NCI-H2196 treated with DMSO at 0.1 percent for 48 hours (cell line): ENCODE measurements around the gene POLDIP2.
A peak's percentile ranks its signal among the peaks of the same experiment; 100 is the strongest.

Source experiments
- DNase-seq: peaks from one replicate; lab custom pipeline; 2025; ENCODE audit not compliant: unreplicated experiment; lab: John Stamatoyannopoulos, UW

POLDIP2 gene

DNA sequence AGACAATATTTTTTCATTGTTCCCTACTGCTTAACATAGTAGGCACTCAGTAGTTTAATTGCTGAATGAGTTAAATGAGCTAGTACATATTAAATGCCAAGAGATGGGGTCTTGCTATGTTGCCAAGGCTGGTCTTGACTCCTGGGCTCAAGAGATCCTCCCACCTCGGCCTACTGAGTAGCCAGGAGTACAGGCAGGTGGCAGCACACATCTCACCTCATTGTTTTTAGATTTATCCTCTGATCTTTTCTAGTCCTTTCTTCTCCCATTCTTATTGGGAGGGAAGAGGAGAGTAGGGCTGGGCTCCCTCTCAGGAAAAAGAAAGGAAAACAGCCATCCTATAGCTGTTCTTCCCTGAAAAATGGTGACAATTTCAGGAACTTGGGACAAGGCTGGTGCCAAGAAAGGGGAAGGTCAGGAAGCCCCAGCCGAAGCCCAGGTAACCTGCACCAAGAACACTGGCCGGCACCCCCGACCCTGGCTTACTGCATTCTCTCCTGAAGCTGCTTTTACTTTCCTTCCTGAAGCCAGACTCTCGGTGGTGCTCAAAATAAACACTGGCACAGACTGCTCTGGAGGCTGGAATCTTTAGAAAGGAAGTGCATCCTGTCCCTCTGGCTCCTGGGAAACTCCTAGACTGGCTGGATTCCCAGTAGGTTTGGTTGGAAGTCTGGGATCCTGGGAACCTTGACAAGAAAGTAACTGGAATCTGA, 19.1 kb downstream of the POLDIP2 start:
- no peak for DNase-seq

DNA sequence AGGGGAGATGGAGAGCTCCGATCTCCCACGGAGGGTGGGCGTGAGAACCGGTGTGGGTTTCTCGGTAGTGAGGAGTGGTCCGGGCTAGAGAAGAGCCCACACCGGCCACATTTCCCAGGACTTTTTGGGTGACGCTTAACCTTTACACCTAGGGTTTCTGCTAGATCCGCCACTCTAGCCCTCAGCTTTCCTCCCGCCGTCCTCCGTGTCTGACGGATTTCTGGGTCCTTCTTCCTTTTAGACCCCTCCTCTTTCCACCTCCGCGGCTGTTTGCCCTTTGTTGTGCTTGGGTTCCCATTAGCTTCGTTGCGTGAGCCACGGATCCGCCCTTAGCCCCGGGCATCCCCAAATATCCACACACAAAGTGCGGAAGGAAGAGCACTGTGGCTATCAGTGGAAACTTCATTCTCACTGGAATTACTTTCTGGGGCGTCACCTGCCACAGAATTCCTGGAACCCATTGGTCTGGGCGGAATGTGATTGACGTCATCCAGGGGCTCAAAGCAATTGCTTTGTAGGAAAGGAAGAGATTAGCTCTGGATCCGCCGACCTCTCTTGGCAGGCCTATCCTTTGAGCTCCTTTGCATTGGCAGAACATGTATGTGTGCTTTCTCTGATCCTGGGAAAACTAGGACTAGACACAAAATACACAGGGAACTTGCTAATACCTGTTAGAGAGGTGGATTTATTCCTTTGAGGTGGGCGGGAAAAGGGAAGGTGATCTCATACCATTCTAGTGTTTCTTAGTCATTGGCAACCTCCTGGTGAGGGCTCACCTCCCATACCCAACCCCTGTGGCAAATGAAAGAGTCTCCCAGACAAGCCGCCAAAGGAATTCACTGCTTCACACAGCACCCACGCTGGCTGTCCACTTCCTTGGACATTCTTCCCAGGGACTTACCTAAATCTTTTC, 21.1 kb downstream of the POLDIP2 start:
- no peak for DNase-seq

DNA sequence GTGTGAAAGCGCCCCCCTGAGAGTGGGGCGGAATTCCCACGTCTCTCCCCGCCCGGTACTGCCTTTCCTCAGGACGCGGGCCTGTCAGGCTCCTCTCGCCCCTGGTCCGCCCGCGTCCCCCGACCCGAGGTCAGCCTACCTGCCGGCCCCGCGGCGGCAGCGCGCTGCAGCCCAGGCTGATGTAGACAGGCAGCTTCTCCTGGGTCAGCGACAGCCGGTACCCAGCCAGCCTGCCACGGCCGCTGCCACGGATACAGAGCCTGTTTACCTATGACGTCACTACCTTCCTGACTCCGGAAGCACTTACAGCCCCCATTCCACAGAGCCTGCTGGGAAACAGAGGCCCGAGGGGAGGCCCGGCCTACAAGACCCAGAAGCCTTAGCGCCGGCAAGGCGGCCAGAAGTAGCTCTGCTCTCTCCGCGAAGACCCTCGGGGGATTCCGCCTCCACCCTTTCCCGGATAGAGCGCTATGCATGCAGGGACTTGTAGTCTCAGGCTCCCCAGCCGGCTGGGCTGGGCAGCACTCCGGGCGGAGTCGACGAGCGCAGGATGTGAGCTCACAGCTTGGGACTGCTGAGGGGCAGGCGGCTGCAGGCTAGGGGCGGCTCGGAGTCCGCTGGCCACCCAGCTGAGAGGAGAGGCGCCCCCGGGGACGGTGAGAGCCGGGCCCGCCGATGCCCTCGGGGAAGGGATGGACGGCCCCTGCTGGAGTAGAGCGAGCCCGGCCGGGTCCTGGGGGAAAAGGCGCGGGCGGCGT, 21.9 kb downstream of the POLDIP2 start, which contains the start of the genes IFT20 and TNFAIP1:
Gene IFT20 (minus strand): TSS at position 272 of the 758 bp plus-strand sequence. CDS start 3,487 bp downstream, outside the sequence.
Gene TNFAIP1 (plus strand): TSS at position 561 of the 758 bp plus-strand sequence. CDS start 3,761 bp downstream, outside the sequence.
- DNase-seq = peak; percentile 89

DNA sequence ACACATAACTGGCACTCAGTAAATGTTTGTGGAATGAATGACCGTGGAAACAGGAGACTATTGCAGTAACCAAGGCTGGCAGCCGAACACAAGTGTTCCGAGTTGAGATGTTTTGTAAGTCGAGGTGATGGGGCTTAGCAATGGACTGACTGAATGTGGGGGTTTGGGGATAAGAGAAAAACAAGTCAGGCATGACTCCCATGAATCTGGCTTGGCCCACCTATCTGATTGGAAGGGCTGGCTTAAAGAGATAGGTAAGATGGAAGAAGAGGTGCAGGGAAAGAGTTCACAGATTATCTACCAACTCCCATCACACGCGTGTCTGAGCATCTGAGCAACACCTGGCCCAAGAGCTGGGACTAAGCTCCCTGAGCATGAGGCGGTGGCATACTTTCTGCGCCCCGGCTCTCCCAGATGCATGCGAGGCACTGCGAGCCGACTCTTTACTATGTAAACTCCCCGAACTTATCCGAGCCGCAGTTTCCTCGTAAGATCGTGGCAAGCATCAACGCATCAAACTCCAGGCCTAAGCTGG, 22.6 kb downstream of the POLDIP2 start:
- no peak for DNase-seq

DNA sequence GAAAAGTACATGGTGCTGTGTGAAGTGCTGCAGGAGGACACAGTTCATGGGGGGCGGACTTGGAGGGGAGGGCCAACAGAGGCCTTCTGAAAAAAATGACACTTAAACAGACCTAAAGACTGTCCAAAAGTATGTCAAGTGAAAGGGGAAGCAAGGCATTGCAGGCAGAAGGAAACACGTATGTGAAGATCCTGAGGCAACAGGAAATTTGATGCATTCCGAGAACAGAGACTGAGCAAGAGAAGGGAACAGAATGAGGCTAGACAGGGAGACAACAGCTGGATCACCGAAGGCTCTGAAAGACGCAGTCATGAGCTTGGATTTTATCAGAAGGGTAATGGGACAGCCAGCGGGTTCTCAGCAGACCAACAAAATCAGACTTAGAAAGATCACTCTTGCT, 23.2 kb downstream of the POLDIP2 start:
- no peak for DNase-seq

DNA sequence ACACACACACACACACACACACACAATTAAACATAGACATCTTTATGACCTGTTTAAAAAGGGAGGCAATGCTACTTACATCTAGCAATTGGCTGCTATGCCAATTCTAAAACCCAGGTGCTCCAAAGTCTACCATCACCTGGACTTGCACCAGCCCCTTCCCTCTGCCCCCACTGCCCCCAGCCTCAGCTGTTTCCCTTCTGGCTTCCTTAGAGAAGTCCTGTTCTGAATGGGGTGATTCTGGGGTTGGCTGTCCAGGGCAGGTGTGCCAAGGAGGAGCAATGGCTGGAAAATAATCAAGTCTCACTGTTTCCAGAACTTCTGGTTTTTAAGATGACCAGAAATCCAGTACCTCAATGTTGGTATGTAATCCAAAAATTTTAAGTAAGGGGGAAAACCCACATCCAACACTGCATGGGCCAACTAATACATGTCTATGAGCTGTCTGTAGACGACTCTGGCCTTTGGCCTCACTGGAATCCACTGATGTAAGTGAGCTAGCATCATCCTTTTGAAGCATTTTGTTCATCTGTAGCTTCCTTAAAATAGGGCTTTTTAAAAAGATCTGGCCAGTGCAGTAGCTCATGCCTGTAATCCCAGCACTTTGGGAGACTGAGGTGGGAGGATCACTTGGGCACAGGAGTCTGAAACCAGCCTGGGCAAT, 24.1 kb downstream of the POLDIP2 start:
- DNase-seq = no peak

DNA sequence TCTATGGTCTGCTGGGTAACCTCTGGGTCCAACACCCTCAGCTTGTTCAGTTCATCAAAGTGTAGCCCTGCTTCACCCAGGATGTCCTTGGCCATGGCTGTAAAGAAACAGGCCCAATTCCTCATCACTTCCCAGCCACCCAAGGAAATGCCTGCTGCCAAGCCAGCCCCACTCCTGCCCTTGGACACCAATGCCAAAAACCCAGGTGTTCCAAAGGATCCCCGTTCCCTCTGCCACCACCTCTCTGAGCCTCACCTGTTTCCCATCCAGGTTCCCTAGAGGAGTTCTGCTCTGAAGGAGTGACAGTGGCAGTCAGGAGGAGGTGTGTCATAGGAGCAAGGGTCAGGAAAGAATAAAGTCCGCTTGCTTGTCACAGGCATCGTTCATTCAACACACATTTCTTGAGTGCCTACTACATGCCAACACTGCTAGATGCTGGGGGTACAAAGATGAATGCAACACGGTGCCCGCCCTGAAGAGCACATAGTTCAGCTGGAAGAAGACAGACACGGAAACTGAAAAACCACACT, 25.4 kb downstream of the POLDIP2 start:
- no peak for DNase-seq

DNA sequence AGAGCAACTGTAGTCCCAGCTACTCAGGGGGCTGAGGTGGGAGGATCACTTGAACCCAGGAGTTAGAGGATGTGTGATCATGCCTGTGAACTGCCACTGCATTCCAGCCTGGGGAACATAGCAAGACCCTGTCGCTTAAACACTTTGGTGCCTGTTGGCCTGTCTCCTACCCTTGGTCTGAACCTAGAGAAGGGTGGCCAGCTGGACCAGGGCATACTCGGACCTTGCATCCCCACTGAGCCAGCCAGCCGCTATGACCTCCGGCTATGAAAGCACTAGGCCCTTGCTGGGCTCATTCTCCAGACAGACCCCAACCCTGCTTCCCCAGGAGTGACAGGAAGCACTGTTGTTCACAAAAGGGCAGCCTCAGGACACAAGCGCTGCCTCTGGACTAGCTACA, 26.7 kb downstream of the POLDIP2 start:
- no peak for DNase-seq

DNA sequence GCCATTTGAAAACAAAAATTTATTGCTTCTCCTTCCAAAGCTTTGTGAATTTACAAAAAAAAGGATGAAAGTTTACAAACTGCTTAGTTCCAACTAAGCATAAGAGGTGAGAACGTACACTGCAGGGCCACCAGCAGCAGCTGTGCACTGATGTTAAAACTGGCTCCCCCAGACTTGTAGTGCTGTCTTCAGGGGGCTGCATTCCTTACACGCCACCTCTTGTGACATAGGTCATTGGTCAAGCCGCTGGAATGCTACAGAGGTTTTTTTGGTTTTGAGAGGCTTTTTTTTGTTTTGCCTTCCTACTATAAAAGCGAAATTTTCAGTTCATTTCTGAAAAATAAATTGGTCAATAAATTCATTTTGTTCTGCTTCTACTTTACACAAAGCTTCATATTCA, 29.0 kb downstream of the POLDIP2 start:
- no peak for DNase-seq

DNA sequence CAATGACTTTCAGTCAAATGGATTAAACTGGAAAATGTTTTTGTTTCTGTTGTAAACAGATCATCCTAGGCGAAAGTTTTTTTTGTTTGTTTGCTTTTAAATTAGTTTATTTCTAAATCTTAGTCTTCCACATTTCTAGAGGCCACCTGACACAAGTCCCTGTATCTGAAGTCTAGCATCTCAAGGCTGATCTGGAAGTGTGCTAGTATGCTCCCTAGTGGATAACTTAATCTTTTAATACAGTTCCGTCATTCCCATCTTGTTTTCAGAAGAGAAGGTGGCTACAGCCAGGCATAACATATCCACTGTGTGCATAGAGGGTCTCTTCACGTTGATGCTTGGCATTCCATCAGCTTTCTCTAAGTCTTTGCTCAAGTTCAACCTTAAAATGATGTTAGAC, 29.6 kb downstream of the POLDIP2 start:
- DNase-seq = no peak

DNA sequence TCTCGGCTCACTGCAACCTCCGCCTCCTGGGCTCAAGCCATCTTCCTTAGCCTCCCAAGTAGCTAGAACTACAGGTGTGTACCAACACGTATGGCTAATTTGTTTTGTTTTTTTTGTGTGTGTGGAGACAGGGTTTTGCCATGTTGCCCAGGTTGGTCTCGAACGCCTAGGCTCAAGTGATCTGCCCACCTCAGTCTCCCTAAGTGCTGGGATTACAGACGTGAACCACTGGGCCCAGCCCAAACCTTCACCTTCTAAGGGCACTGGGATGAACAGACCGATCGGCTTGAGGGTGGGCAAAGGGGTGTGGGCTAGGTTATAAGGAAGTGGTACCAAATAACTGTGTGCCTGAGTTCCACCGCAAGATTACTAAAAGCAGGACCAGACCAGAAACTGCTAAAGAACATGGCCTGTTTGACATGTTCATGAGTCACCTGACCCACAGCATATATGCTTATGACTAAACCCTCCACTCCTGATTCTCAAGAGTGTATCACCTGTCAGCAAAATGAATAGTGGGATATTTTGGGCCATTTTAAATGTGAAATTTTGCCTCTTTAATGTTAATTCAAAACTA, 30.2 kb downstream of the POLDIP2 start:
- DNase-seq = no peak

DNA sequence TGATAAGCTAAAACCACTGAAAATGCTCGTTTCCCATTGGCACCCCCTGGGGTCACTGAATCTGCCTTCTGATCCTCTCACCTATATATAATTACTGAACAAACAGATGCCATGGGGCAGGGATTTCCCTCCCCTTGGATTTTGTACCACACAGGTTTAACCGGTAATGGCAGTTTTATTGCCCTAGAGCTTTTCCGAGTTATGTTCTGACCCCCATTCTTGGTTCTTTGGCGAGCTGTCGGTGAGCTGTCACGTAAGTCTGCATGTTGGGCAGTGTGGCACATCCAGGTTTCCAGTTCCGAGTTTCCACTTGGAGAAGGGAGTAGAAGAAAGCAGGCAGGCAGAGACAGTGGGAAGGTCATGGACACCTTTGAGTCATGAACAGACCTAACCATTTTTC, 31.2 kb downstream of the POLDIP2 start:
- no peak for DNase-seq

DNA sequence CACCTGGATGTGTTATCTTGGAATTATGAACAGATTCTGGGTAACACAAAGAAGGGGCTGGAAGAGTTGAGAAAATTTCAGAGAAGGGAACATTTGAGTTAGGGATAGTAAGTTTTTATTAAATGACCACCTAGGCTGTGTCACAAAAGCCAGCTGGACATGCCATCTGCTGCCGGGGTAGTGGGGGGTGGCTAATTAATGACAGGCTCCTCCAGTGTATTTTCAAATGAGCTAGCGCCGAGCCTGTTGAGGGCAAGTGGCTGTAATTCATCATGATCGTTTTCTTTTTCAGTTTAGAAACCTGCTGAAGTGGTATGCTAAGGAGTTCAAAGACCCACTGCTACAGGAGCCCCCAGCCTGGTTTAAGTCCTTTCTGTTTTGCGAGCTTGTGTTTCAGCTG, 32.1 kb downstream of the POLDIP2 start:
- no peak for DNase-seq

DNA sequence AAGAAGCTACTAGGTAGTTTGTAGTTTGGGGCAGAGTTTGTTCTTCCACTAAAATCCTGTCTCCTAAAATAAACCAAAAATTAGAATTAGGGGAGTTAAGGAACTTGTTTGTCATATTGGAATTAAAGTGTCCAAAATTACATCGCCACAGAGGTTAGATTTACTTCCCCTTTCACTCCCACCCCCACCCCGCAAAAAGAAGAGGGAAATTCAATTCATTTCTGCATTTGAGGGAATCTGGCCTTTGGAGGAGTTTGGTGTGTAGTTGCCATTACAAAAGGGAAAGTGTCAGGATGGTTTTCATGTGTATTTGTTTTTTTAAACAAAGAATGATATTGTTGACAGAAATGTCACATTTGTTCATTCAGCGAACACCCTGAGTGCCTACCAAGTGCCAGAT, 32.5 kb downstream of the POLDIP2 start:
- no peak for DNase-seq

DNA sequence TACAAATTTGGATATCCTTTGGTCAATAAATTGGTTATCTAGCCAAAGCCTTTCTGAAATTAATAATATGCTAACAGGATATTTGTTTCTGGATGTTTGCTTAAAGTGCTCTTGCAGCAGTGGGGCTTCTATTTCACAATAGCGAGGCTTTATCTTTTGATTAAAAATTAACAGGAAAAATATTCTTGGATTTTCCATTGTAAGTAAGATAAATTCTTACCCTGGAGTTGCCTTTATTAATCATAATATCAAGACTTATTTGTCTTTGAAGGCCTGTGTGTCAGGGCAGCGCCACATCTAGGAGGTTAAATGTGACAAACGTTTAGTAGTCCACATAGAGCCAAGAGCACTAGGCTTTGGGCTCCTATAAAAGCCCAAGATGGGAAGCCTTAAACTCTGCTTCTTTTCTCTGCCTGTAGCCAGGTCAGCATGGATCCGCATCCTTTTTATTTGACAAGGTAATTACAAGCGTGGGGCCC, 33.0 kb downstream of the POLDIP2 start:
- no peak for DNase-seq

DNA sequence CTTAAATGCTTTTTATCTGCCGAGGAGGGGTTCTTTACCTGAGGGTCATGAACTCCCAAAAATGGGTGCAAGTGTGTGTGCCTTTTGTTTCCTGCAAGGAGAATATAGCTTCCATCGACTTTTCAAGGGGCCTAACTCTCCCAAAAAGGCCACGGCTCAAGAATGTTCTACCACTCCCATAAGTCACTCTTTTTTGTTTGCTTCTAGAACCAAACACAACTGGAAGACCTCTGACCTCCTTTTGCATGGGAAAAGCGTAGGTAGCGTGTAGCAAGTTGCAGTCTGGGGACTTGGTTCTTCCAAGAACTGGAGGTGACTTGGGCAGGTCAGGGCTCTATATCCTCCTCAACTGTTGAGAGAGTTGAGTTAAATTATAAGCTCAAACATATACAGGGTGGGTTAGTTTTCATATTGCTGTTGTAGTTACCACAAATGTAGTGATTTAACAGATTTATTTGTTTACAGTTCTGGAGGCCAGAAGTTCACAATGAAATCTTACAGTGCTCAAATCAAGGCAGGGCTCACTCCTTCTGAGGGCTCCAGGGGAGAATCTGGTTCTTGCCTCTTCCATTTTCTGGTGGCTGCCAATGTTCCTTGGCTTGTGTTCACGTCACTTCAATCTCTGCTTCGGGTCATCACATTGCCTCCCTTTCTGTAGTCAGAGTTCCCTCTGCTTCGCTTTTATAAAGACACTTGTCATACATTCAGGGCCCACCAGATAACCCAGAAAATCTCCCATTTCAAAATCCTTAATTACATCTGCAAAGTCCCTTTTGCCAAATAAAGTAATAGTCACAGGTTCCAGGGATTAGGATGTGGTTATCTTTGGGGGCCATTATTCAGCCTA, 36.9 kb downstream of the POLDIP2 start:
- DNase-seq = no peak

DNA sequence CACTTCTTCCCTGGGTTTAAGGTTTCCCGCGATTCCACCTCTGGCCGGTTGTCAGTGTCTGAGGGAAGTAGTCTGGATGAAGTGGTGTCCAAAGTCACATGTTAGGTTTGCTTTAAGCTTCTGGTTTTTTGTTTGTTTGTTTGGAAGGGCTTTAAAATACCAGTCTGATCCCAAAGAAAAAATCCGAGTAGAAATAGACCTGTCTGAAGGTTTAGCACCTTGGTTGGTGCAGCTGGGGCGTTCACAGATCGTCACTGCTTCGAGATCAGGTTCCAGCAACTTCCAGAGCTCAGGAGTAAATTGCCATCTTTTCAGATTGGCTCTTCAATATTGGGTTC, 37.8 kb downstream of the POLDIP2 start:
- no peak for DNase-seq

DNA sequence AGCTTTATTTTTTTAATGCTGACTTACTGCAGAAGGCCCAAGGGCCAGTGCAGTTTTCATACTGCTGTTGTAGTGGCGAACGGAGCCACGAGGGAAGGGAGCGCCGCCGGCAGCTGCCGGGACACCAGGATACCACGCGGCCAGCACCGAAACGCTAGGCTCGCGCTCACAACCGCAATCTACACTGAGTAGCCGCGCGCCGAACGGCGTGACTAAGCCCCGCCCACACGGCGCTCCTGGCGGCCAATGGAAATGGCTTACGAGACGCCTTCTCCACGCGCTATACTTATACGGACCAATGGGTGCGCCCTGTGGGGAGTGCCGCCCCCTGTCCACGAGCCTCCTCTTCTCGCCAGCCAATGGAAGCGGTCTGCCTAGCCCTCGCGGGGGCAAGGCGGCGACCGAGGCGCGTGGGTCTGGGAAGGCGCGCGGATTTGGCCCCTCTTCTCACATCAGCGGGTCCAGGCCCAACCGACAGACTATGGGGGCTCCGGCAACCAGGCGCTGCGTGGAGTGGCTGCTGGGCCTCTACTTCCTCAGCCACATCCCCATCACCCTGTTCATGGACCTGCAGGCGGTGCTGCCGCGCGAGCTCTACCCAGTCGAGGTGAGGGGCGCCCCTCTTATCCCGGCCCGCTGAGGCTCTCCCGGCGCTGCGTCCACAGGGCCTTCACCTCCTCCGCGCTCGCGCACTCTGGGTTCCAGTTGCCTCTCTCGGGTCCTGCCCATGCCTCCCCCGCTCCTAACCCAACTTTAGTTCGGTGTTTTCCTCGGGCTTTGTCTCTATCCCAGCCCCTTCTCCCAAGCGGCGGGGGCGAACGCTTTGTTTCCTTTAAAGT, 38.3 kb downstream of the POLDIP2 start, which contains the start of gene TMEM97:
Gene TMEM97 (plus strand): TSS at position 442 of the 839 bp plus-strand sequence. CDS start 40 bp downstream, at position 482.
- peak; percentile 73 for DNase-seq
